HepG2 (cell line): ENCODE data around the gene BORCS5. TPM values are rescaled to one million over a fixed set of nuclear protein-coding genes. Genes with fewer than 3 reads are reported as not detected.

Experiments used
- CENPX ChIP-seq: sonication (generic); formaldehyde crosslinking; IDR thresholded peaks from 2 replicates; pipeline ENCODE4 v1.9.0; 2021; ENCODE audit warnings: mild to moderate bottlenecking, missing genetic modification reagents, moderate library complexity
- HNRNPUL1 ChIP-seq: fragments of 200-400 bp; formaldehyde crosslinking; IDR thresholded peaks from 2 replicates; pipeline ENCODE4 v1.6.1; 2017; ENCODE audit warnings: low read depth, mild to moderate bottlenecking, low read length, moderate library complexity
- NFIC ChIP-seq: IDR thresholded peaks from 2 replicates; pipeline ENCODE4 v1.6.1; 2012; ENCODE audit warnings: mild to moderate bottlenecking, low read length, inconsistent platforms
- TOE1 ChIP-seq: sonication (generic); formaldehyde crosslinking; IDR thresholded peaks from 2 replicates; pipeline ENCODE4 v1.4.0; 2020; ENCODE audit warnings: mild to moderate bottlenecking, missing genetic modification reagents
- TRIM24 ChIP-seq: sonication (generic); formaldehyde crosslinking; IDR thresholded peaks from 2 replicates; pipeline ENCODE4 v1.8.0; 2022; ENCODE audit warnings: mild to moderate bottlenecking, missing genetic modification reagents
- ZBTB33 ChIP-seq: sonication (generic); formaldehyde crosslinking; IDR thresholded peaks from 2 replicates; pipeline ENCODE4 v1.4.0; 2020; ENCODE audit warnings: missing genetic modification reagents
- ZNF530 ChIP-seq: sonication (generic); formaldehyde crosslinking; IDR thresholded peaks from 2 replicates; pipeline ENCODE4 v1.5.0; 2020; ENCODE audit warnings: low read depth, mild to moderate bottlenecking, missing genetic modification reagents
- polyA plus RNA-seq, 8 experiments: library from polyadenylated mRNA; depleted of rRNA in 3 of 8; stranded (reverse) in 7 of 8; unstranded in 1 of 8; fragments of >200 nt; fragmentation: Illumina TruSeq in 4 of 8; extraction: Trizol in 4 of 8; gene quantifications; 2 replicates each; pipeline versions ENCODE4 v1.2.1 to v1.2.3, GENCODE V29; 2011 to 2016; ENCODE audit warnings: low read depth in 4 of 8, missing spikeins in 1 of 8, mixed read lengths in 1 of 8; ENCODE audit not compliant: insufficient read depth in 1 of 8
- total RNA-seq, 5 experiments: library from RNA; depleted of rRNA; stranded (reverse); fragments of >200 nt; fragmentation: Illumina TruSeq; extraction: Trizol; gene quantifications; 2 replicates each; pipeline ENCODE4 v1.2.3, GENCODE V29; 2016; ENCODE audit warnings: low read depth in 1 of 5
- TF ChIP-seq, protein P1 (sequence below): sonication (generic); formaldehyde crosslinking; IDR thresholded peaks from 2 replicates; pipeline ENCODE4 v1.4.0; 2020; ENCODE audit warnings: mild to moderate bottlenecking, missing genetic modification reagents
- TF ChIP-seq, protein P2 (sequence below): conservative IDR thresholded peaks from 2 replicates; pipeline ENCODE4 v1.6.1; 2018; ENCODE audit warnings: missing genetic modification reagents
- TF ChIP-seq, protein P3 (sequence below): IDR thresholded peaks from 2 replicates; pipeline ENCODE4 v1.4.0; 2020; ENCODE audit warnings: mild to moderate bottlenecking, missing genetic modification reagents

BORCS5 gene
- total and polyA plus RNA-seq, 2 of the 13 experiments (the other 11 are each of a cell fraction or from before 2014, with no cell fraction given), result 3.9 to 4.7 TPM

GRCh38 chr12:12403264-12404248 is 46.7 kb downstream of the BORCS5 start (continued):
- TF ChIP-seq, protein P1, sequence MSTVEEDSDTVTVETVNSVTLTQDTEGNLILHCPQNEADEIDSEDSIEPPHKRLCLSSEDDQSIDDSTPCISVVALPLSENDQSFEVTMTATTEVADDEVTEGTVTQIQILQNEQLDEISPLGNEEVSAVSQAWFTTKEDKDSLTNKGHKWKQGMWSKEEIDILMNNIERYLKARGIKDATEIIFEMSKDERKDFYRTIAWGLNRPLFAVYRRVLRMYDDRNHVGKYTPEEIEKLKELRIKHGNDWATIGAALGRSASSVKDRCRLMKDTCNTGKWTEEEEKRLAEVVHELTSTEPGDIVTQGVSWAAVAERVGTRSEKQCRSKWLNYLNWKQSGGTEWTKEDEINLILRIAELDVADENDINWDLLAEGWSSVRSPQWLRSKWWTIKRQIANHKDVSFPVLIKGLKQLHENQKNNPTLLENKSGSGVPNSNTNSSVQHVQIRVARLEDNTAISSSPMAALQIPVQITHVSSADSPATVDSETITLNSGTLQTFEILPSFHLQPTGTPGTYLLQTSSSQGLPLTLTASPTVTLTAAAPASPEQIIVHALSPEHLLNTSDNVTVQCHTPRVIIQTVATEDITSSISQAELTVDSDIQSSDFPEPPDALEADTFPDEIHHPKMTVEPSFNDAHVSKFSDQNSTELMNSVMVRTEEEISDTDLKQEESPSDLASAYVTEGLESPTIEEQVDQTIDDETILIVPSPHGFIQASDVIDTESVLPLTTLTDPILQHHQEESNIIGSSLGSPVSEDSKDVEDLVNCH (CRISPR knock-in tag), result no peak
- 0 out of 2 replicates have a peak, but pooled peaks have one; percentile 5 for TF ChIP-seq ZBTB33 (CRISPR knock-in tag)
- TF ChIP-seq ZNF530 (CRISPR knock-in tag), result no peak
- 0 out of 2 replicates have a peak, but pooled peaks have one; percentile 33 for TF ChIP-seq CENPX (CRISPR knock-in tag)
- no peak for TF ChIP-seq TRIM24
- TF ChIP-seq HNRNPUL1, result no peak
- TF ChIP-seq, protein P2, sequence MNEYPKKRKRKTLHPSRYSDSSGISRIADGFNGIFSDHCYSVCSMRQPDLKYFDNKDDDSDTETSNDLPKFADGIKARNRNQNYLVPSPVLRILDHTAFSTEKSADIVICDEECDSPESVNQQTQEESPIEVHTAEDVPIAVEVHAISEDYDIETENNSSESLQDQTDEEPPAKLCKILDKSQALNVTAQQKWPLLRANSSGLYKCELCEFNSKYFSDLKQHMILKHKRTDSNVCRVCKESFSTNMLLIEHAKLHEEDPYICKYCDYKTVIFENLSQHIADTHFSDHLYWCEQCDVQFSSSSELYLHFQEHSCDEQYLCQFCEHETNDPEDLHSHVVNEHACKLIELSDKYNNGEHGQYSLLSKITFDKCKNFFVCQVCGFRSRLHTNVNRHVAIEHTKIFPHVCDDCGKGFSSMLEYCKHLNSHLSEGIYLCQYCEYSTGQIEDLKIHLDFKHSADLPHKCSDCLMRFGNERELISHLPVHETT (CRISPR knock-in tag), result no peak
- peak; percentile 94 for TF ChIP-seq NFIC
- no peak for TF ChIP-seq TOE1
- TF ChIP-seq, protein P3, sequence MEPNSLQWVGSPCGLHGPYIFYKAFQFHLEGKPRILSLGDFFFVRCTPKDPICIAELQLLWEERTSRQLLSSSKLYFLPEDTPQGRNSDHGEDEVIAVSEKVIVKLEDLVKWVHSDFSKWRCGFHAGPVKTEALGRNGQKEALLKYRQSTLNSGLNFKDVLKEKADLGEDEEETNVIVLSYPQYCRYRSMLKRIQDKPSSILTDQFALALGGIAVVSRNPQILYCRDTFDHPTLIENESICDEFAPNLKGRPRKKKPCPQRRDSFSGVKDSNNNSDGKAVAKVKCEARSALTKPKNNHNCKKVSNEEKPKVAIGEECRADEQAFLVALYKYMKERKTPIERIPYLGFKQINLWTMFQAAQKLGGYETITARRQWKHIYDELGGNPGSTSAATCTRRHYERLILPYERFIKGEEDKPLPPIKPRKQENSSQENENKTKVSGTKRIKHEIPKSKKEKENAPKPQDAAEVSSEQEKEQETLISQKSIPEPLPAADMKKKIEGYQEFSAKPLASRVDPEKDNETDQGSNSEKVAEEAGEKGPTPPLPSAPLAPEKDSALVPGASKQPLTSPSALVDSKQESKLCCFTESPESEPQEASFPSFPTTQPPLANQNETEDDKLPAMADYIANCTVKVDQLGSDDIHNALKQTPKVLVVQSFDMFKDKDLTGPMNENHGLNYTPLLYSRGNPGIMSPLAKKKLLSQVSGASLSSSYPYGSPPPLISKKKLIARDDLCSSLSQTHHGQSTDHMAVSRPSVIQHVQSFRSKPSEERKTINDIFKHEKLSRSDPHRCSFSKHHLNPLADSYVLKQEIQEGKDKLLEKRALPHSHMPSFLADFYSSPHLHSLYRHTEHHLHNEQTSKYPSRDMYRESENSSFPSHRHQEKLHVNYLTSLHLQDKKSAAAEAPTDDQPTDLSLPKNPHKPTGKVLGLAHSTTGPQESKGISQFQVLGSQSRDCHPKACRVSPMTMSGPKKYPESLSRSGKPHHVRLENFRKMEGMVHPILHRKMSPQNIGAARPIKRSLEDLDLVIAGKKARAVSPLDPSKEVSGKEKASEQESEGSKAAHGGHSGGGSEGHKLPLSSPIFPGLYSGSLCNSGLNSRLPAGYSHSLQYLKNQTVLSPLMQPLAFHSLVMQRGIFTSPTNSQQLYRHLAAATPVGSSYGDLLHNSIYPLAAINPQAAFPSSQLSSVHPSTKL (CRISPR knock-in tag), result peak; percentile 81
